ENCODE data around the gene ADSS1.
A peak's percentile ranks its signal among the peaks of the same experiment; 100 is the strongest.
"Not testable (repeated sequence)": the region's sequence is repeated elsewhere in the genome, so short reads cannot be mapped to it uniquely, and the experiment has no call there.

ADSS1 gene

GRCh38 chr14:104722938-104723650 lies 935 bp upstream of the ADSS1 start:
- no peak for DNase-seq (ENCODE audit: low read depth in 2 of 2)
- no peak overlapping the region for H3K4me3 ChIP-seq (replicated peaks in 1 of 2; ENCODE audit: low read depth in 2 of 2, low read length in 2 of 2)
- no peak for TF ChIP-seq CTCF (IDR thresholded peaks at IDR 0.05; ENCODE audit: low read depth, low read length)

- peak in 1 of 2 donors; percentile 20 for DNase-seq (ENCODE audit: low read depth in 2 of 2)
- H3K4me3 ChIP-seq (replicated peaks in 1 of 2; ENCODE audit: low read depth in 2 of 2, low read length in 2 of 2), result peak overlapping the region; percentile 46 to 48
- TF ChIP-seq CTCF (IDR thresholded peaks at IDR 0.05; ENCODE audit: low read depth, low read length), result no peak
Measured at GRCh38 chr14:104724407-104724980, 465 bp downstream of the ADSS1 start.

GRCh38 chr14:104724981-104725771 lies 1.1 kb downstream of the ADSS1 start:
- peak; percentile 47 to 65 for DNase-seq (ENCODE audit: low read depth in 2 of 2)
- H3K4me3 ChIP-seq (replicated peaks in 1 of 2; ENCODE audit: low read depth in 2 of 2, low read length in 2 of 2), result peak overlapping the region; percentile 46 to 48
- peak; percentile 51 for TF ChIP-seq CTCF (IDR thresholded peaks at IDR 0.05; ENCODE audit: low read depth, low read length)

- DNase-seq (ENCODE audit: low read depth in 2 of 2), result no peak
- H3K4me3 ChIP-seq (replicated peaks in 1 of 2; ENCODE audit: low read depth in 2 of 2, low read length in 2 of 2), result no peak overlapping the region
- TF ChIP-seq CTCF (IDR thresholded peaks at IDR 0.05; ENCODE audit: low read depth, low read length), result no peak
Measured at GRCh38 chr14:104725772-104726548, 1.9 kb downstream of the ADSS1 start.

- TF ChIP-seq CTCF (IDR thresholded peaks at IDR 0.05; ENCODE audit: low read depth, low read length), result no peak
- DNase-seq (ENCODE audit: low read depth in 2 of 2), result no peak
- no peak overlapping the region for H3K4me3 ChIP-seq (replicated peaks in 1 of 2; ENCODE audit: low read depth in 2 of 2, low read length in 2 of 2)
Measured at GRCh38 chr14:104726600-104727451, 2.8 kb downstream of the ADSS1 start.

GRCh38 chr14:104728631-104729030 lies 4.6 kb downstream of the ADSS1 start:
- DNase-seq (ENCODE audit: low read depth in 2 of 2), result no peak
- no peak for TF ChIP-seq CTCF (IDR thresholded peaks at IDR 0.05; ENCODE audit: low read depth, low read length)

GRCh38 chr14:104729176-104729834 lies 5.3 kb downstream of the ADSS1 start:
- not testable (repeated sequence) for DNase-seq (ENCODE audit: low read depth in 2 of 2); H3K4me3 ChIP-seq (replicated peaks in 1 of 2; ENCODE audit: low read depth in 2 of 2, low read length in 2 of 2)

More at GRCh38 chr14:104728631-104729030, 4.6 kb downstream of the ADSS1 start:
- no peak overlapping the region for H3K4me3 ChIP-seq (replicated peaks in 1 of 2; ENCODE audit: low read depth in 2 of 2, low read length in 2 of 2)
